PC-9 (cell line): ENCODE measurements around the gene NAE1.

Experiments used
- EZH2 ChIP-seq: fragments of 200-600 bp; sonication (generic); IDR thresholded peaks from 2 replicates; pipeline ENCODE4 v1.8.0; 2017; ENCODE audit warnings: antibody characterized with exemption, low read depth
- TF ChIP-seq, protein P1 (sequence below): fragments of 200-600 bp; sonication (generic); conservative IDR thresholded peaks from 2 replicates; pipeline ENCODE4 v1.6.1; 2017; ENCODE audit warnings: mixed run types, antibody characterized with exemption, mild to moderate bottlenecking, moderate library complexity

DNA sequence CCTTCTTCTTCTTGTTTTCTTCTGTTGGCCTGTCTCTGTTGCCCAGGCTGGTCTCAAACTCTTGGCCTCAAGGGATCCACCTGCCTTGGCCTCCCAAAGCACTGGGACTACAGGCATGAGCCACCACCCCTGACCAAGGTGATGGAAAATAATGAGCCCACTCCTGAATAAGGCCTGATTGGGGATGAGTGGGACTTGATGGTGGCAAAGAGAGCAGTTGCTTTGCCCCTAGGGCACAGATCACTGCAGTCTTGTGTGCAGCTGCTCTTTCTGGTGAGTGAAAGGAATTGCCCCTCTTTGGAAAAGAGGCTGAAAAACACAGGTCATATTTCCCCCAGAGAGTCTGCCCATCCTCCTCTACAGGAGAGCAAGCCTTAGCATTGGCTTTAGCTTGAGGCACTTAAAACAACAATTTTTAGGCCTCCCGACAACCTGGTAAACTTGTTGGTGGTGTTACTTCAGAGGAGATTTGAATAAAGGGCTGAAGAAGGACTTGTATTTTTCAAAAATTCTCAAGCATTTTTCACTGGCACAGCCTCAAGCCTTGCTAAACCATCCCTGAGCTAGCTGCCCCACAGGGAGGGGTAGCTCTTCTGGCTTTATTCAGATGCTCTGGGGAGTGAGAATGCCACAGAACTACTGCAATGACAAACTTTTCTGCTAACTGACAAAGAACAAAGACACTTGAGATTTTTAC is 43.5 kb upstream of the NAE1 start:
- TF ChIP-seq, protein P1, sequence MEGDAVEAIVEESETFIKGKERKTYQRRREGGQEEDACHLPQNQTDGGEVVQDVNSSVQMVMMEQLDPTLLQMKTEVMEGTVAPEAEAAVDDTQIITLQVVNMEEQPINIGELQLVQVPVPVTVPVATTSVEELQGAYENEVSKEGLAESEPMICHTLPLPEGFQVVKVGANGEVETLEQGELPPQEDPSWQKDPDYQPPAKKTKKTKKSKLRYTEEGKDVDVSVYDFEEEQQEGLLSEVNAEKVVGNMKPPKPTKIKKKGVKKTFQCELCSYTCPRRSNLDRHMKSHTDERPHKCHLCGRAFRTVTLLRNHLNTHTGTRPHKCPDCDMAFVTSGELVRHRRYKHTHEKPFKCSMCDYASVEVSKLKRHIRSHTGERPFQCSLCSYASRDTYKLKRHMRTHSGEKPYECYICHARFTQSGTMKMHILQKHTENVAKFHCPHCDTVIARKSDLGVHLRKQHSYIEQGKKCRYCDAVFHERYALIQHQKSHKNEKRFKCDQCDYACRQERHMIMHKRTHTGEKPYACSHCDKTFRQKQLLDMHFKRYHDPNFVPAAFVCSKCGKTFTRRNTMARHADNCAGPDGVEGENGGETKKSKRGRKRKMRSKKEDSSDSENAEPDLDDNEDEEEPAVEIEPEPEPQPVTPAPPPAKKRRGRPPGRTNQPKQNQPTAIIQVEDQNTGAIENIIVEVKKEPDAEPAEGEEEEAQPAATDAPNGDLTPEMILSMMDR: no peak
- TF ChIP-seq EZH2: no peak
